Measurements from ENCODE around the gene LRAT.

LRAT gene

DNA sequence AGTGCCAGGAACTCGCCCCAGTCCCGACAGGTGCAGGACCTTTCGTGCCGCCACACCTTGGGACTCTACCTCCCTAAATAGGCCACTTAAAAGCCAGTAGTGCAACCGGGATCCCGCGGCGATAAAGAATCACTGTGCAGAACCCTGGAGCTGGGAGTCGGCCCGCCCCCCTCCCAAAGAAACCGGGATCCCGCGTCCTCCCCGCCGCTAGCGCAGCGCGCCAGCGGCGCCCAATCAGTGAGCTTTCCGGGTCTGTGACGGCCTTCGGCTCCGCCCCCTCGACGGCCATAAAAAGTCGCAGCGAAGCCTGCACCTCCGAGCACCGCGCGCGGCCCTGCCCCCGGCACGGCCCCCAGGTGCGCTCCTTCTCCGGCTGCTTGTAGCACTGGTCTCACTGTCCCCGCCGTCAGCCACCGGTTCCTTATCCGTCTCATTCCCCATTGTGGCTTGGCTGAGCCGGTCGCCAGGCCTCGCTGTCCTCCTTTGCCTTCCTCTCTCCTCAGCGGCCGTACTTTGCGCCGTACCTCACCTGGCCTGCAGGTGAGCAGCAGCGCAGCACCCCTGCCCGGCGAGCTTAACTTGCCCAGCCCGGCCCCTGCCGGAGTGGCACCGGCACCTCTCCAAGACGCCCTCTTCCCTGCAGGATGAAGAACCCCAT is at the start of gene LRAT:
Gene LRAT (plus strand): TSS at position 318 of the 658 bp plus-strand sequence. CDS start 327 bp downstream, at position 645.
- TF ChIP-seq, protein P1, sequence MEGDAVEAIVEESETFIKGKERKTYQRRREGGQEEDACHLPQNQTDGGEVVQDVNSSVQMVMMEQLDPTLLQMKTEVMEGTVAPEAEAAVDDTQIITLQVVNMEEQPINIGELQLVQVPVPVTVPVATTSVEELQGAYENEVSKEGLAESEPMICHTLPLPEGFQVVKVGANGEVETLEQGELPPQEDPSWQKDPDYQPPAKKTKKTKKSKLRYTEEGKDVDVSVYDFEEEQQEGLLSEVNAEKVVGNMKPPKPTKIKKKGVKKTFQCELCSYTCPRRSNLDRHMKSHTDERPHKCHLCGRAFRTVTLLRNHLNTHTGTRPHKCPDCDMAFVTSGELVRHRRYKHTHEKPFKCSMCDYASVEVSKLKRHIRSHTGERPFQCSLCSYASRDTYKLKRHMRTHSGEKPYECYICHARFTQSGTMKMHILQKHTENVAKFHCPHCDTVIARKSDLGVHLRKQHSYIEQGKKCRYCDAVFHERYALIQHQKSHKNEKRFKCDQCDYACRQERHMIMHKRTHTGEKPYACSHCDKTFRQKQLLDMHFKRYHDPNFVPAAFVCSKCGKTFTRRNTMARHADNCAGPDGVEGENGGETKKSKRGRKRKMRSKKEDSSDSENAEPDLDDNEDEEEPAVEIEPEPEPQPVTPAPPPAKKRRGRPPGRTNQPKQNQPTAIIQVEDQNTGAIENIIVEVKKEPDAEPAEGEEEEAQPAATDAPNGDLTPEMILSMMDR (IDR thresholded peaks at IDR 0.05; ENCODE audit: low read depth, low read length) = no peak
- H3K4me3 ChIP-seq (ENCODE audit: low read depth, low read length) = no peak within 1 kb of the TSS

DNA sequence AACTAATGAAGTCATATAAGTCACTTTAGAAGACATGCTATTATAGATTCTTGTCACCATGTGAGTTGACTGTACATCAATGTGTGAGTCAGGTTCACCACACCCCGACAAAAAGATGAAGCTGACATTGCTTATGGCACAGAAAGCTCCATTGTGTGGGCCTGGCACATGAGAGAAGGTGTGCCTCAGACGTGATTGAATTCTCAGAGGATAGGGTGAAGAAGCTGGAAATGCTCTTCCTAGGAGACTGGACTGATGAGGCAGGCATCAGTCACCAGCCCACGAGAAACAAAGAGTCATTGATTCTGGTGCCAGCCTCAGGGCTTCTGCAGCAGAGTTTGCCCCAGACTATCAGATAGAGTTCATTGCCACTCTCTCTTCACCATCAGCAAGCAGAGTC is 35.9 kb upstream of the LRAT start:
- TF ChIP-seq, protein P1 (IDR thresholded peaks at IDR 0.05; ENCODE audit: low read depth, low read length) = no peak

DNA sequence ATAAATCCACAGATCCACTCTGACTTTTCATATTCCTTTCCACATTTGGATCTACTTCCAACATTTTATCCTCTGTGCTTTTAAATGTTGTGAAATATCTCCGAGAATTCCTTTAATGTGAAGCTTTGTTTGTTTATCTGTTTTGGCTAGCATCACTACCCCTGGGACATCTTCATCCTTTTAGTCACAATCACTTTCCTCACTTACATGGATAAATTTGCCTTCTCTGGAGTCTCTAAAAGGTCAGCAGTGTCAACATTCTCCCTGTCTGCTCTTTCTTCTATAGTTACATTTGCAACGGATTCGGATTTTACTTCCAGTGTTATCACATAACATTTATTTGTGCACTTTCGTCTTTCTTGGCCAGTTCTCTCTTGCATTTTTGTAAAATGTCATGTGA is 34.2 kb upstream of the LRAT start:
- TF ChIP-seq, protein P1 (IDR thresholded peaks at IDR 0.05; ENCODE audit: low read depth, low read length) = no peak
- H3K4me3 ChIP-seq (ENCODE audit: low read depth, low read length) = no peak overlapping the region

More for the DNA sequence above, 35.9 kb upstream of the LRAT start:
- no peak overlapping the region for H3K4me3 ChIP-seq (ENCODE audit: low read depth, low read length)

DNA sequence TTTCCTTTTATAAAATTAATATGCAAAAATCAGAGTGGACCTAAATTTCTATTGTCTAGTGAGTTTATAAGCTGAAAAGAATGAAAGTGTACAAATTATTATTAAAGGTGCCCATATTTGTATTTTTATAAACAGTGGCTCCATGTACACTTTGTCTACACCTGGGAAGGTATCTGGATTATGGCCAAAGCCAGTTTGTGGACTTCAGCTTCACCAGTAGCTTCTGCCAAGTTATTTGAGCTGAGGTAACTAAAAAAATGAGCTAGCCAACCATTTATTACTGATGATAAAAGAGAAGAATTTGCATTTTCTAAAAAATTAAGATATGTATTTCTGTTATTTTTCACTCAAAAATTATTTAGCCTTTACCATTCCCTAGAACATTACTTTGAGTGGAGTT is 32.3 kb upstream of the LRAT start:
- TF ChIP-seq, protein P1 (IDR thresholded peaks at IDR 0.05; ENCODE audit: low read depth, low read length) = no peak
- H3K4me3 ChIP-seq (ENCODE audit: low read depth, low read length) = no peak overlapping the region

DNA sequence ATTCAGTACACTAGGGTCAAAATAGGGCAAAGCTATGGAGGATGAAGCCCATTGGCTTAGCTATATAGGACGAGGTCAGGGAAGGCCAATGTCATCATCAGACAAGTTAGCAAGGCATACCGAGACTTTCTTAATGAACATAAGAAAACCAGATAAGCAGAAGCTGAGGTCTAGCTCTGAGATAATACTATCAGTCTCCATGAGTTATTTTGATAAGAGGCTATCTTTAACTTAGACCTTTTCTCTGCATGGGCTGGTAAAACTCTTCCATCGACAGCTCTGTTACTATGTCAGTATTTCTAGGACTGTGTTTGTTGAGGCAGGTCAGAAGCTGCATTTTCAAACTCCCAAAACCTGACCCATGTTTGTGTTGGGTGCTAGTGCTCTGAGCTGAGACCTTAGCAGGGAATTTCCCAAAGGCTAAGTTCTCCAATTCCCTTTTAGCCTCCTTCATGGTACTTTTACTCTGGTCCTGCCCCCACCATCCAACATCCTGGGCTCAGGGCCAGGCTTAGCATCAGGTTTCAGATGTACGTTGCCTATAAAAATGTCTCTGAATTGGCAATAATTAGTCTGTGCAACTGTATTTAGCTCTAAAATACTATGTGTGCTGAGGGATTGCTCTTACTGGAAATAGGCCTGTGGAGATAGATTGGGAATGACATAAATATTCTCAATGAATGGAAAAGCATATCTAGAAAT is 29.3 kb upstream of the LRAT start:
- H3K4me3 ChIP-seq (ENCODE audit: low read depth, low read length) = no peak overlapping the region
- TF ChIP-seq, protein P1 (IDR thresholded peaks at IDR 0.05; ENCODE audit: low read depth, low read length) = no peak

DNA sequence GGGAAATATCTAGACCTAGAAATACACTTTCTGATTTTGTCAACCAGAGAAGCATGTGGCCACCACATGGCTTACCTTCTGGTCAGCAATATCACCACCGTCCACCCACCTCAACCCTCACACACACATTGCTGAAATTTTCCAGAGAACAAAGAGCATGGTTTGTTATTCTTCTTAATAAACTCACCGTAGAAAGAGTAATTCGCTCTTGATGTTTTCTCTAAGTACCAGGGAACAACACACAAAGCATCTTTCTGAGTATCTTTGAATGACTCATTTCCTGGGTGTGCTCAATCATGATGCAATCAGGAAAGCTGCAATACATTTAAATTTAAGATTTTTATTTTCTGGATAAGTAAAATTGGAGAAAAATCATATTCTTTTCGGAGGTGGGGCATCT is 24.7 kb upstream of the LRAT start:
- H3K4me3 ChIP-seq (ENCODE audit: low read depth, low read length) = no peak overlapping the region
- TF ChIP-seq, protein P1 (IDR thresholded peaks at IDR 0.05; ENCODE audit: low read depth, low read length) = no peak

DNA sequence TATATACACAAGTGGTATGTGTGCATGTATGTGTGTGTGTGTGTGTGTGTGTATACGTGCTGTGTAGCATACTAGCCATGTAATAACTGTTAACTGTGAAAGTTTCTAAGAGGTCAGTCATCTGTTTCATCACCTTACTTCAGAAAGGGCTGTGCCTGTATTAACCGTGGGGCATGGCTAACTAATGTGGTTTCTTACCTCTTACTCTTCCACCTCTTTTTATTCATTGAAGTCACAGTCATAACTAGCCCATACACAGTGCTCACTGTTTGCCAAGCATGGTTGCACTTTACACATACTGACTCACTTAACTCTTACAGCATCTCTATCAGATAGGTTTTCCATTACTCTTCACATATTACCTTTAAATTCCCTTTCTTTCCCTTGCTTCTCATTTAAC is 23.7 kb upstream of the LRAT start:
- H3K4me3 ChIP-seq (ENCODE audit: low read depth, low read length) = no peak overlapping the region
- TF ChIP-seq, protein P1 (IDR thresholded peaks at IDR 0.05; ENCODE audit: low read depth, low read length) = no peak

All from WI38 (cell line).